ENCODE results near the gene RAD9B.
"Not testable (repeated sequence)": the region's sequence is repeated elsewhere in the genome, so short reads cannot be mapped to it uniquely, and the experiment has no call there.

The RAD9B gene

DNA sequence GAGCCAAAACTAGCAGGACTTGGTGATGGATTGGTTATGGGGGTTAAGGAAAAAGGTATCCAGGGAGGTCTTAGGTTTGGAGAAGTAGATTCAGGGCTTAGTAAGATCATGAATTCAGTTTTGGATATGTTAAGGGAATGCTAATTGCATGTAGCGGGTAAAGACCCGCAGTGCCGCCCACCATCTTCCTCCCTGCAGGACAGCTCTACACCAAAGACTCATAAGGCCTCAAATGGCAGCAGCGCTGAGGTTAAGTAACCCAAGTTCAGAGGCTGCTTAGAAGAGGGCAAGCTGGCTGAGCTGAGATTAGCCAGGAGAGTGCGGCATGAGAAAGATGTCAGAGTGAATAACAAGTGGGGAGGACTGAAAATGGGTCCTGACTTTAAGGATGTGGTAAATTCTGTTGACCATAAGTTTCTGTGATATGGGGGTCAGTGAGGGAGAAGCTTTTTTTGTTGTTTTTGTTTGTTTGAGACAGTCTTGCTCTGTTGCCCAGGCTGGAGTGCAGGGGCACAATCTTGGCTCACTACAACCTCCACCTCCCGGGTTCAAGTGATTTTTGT lies 26.2 kb downstream of the RAD9B start:
- no peak for DNase-seq

GRCh38 chr12:110530511-110530910 lies 28.4 kb downstream of the RAD9B start:
- no peak for DNase-seq

- no peak for DNase-seq
Measured at GRCh38 chr12:110531741-110532333, 29.7 kb downstream of the RAD9B start.

GRCh38 chr12:110532644-110533043 lies 30.5 kb downstream of the RAD9B start:
- no peak for DNase-seq

DNA sequence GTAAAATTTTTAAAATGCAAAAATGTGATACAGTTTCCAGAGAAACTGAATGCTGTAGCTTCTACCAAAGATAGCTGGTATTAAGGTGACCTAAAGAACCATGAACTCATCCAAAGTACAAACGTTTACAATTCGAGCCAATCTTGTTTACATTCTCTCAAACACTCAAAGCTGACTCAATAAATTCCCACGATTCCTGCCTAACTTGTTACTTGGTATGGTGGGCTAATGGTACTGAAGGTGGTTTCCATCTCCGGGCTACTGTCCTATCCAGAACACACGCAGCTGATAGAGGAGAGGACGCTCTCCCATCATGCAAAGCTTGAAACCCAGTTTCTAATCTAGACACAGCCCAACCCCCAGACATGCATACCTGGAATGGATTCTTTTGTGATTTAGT lies 31.5 kb downstream of the RAD9B start:
- no peak for DNase-seq

- DNase-seq, result no peak
Measured at GRCh38 chr12:110534811-110535210, 32.7 kb downstream of the RAD9B start.

DNA sequence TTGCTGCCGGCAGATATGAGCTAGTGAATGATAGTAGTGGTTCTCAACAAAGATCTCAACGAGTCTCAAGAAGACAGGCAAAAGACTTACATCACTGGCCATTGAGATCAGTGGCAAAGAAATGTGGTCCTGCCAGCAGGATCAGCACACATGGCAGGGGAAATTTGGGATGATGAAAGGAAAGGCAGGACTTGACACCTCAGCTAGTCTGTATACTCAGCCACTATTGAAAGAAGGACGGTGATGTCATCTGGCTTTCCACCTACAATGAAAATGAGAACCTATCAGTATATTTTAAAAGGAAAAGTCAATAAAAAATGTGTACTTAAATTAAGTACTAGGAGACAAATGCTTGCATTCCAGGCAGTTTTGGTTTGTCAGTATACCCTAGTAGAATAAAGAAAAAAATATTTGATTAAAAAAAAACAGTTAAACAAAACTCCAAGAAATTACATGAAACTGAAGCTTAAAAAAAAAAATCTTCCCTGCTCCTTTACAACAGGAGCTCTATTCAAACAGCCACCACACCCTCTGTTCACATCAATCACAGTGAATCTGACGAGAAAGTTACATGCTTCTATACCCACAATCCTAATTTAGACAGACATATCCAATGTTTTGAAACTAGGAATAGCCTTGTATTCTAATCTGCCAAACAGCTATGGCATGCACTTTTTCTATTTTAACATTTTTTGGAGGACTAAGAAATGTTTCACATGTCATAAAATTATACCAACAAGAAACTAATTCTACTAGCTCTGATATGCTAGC lies 34.9 kb downstream of the RAD9B start:
- DNase-seq, result no peak

GRCh38 chr12:110537605-110538409 lies 35.7 kb downstream of the RAD9B start:
- DNase-seq, result no peak

DNA sequence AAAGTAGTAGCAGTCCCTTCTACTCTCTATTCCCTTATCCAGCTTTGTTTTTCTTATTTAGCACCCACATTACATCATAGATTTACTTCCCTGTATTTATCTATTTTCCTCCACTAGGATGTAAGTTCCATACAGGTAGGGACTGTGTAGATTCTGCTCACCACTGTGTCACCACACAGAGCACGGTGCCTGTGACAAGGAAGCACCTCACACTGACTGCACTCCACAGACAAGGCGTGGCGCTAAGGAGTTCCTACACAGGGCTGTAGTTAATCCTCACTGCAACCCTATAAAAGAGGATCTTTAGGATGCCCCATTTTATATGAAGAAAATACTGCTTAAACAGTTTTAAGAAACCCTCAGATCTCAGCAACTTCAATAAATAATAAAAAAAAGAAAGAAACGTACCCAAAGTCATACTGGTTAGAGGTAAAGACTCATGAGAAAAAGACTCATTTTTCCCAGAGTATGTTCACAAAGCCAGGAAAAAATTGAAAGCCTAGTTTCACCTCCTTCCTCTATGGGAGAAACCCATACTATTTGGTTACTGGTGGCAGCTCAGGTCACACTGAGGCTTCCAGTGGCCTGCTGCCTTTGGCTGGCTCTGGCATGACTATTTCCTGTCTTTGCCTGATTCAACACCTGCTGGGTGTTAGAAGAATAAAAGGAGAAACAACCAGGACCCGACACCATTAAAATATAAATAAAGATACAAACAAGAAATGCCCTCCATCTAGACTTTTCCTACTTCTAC lies 36.9 kb downstream of the RAD9B start:
- no peak for DNase-seq

DNA sequence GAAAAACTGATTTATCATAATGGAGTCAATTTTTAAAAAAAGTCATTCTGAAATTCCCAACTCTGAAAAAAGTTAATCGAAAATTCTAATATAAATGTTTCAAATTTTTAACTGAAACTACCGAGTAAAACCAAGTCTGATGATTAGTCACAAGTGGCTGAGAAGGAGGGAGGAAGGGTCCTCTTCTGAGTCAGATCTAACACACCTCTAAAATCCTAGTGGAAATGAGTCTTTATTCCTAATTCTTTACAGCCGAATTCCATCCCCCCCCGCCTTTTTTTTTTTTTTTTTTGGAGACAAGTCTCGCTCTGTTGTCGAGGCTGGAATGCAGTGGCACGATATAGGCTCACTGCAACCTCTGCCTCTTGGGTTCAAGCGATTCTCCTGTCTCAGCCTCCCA lies 37.9 kb downstream of the RAD9B start:
- no peak for DNase-seq

GRCh38 chr12:110543252-110543959 lies 41.3 kb downstream of the RAD9B start:
- peak; percentile 8 to 71 for DNase-seq

DNA sequence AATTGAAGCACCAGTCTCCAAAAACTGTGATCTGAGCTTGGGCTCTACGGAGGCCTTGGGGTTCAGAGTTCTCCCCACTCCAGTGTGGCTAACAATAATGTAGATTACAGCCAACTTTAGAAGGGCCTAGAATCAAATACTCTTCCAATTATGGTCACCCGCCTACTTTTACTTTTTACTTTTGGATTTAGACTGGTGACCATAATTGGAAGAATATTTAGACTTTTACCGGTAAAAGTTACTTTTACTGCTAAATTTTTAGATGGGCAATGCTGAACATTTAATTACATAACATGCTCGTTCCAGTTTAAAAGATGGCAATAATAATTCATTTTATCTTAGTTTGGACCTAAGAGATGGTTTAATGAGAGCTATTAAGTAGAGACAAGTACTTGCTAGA lies 41.8 kb downstream of the RAD9B start:
- DNase-seq, result no peak

GRCh38 chr12:110545259-110545658 lies 43.1 kb downstream of the RAD9B start:
- DNase-seq, result not testable (repeated sequence)

DNA sequence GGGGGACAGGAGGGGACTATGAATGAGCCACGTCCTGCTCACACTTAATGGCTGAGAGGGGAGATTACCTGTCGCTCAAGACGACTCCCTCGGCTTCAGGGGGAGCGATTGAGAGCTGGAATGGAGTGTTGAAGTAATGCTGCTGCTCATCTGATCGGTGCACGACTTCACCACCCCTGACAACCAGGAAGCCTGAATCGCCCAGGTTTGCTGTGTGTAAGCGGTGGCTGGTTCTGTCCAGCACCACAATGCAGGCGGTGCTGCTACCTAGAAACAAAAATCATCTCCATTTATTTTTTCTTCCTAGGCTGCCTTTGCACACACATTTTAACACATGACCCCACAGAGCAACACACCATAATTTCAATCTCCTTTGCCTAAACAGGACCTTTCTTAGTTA lies 43.7 kb downstream of the RAD9B start:
- no peak for DNase-seq

GRCh38 chr12:110546339-110546738 lies 44.2 kb downstream of the RAD9B start:
- no peak for DNase-seq

DNA sequence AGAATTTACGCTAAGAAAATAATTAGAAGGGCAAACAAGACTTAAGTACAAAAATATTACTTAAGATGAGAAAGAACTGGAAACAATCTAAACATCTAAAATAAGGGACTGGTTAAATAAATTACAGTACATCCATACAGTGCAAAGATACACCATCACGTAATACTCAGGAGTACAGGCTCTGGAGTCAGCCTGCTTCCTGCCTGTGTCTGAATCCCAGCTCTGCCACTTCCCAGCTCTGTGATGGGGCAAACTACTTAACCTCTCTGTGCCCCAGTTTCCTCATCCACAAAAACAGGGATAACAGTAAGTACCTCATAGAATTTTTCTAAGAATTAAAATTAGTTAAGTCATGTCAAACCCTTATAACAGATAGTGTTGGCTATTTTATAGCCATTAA lies 45.0 kb downstream of the RAD9B start:
- DNase-seq, result no peak

- DNase-seq, result no peak
Measured at GRCh38 chr12:110548678-110549077, 46.5 kb downstream of the RAD9B start.

DNA sequence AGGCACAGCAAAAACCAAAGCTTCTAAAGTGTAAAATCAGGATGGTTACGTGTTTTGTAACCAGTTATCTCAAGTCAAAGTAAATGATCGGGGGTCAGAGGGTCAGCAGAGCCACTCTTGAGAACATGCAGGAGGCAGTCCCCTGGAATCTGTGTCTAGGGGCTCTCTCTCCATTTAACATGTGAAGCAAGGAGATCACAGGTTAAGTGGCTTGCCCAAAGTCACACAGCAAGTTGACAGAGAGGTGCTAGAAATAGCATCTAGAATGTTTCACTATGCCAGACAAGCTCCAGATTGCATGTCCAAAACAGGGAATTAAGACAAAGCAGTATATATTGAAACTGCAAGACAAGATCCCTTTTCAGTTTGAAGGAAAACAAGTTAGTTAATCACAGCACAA lies 47.6 kb downstream of the RAD9B start:
- DNase-seq, result no peak

- DNase-seq, result no peak
Measured at GRCh38 chr12:110550981-110551380, 48.9 kb downstream of the RAD9B start.
